ENCODE measurements around the gene ARID2.

GRCh38 chr12:45687081-45688015, 42.2 kb upstream of the ARID2 start:
- TF ChIP-seq POLR2A (IDR thresholded peaks at IDR 0.05): no peak
- TF ChIP-seq, protein P1, sequence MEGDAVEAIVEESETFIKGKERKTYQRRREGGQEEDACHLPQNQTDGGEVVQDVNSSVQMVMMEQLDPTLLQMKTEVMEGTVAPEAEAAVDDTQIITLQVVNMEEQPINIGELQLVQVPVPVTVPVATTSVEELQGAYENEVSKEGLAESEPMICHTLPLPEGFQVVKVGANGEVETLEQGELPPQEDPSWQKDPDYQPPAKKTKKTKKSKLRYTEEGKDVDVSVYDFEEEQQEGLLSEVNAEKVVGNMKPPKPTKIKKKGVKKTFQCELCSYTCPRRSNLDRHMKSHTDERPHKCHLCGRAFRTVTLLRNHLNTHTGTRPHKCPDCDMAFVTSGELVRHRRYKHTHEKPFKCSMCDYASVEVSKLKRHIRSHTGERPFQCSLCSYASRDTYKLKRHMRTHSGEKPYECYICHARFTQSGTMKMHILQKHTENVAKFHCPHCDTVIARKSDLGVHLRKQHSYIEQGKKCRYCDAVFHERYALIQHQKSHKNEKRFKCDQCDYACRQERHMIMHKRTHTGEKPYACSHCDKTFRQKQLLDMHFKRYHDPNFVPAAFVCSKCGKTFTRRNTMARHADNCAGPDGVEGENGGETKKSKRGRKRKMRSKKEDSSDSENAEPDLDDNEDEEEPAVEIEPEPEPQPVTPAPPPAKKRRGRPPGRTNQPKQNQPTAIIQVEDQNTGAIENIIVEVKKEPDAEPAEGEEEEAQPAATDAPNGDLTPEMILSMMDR (IDR thresholded peaks at IDR 0.05): no peak
